NT2/D1 (cell line): ENCODE measurements around the gene HOXC12.

Experiments used
- YY1 ChIP-seq: IDR thresholded peaks from 2 replicates; pipeline ENCODE4 v1.6.1; 2011; ENCODE audit not compliant: insufficient read length, insufficient read depth
- ZNF274 ChIP-seq: IDR thresholded peaks from 2 replicates; pipeline ENCODE4 v1.6.1; 2011; ENCODE audit warnings: mild to moderate bottlenecking, low read depth, low read length

GRCh38 chr12:53963005-53963404, 8.3 kb downstream of the HOXC12 start:
- TF ChIP-seq ZNF274 (no peak), YY1 (no peak)
